Lower leg skin (tissue), 3 donors: ENCODE measurements around the gene C12orf75.

Experiments
- POLR2A ChIP-seq, 2 donors: fragments of 450-650 bp; IDR thresholded peaks; one replicate each; pipeline ENCODE4 v1.6.1; 2016 to 2017; ENCODE audit warnings: antibody characterized with exemption in 2 of 2, mild to moderate bottlenecking in 1 of 2, moderate library complexity in 1 of 2
- TF ChIP-seq, protein P1 (sequence below), 3 donors: fragments of 450-650 bp; IDR thresholded peaks; one replicate each; pipeline ENCODE4 v1.5.1; 2016; ENCODE audit warnings: antibody characterized with exemption in 3 of 3, mild to moderate bottlenecking in 3 of 3, moderate library complexity in 2 of 3

DNA sequence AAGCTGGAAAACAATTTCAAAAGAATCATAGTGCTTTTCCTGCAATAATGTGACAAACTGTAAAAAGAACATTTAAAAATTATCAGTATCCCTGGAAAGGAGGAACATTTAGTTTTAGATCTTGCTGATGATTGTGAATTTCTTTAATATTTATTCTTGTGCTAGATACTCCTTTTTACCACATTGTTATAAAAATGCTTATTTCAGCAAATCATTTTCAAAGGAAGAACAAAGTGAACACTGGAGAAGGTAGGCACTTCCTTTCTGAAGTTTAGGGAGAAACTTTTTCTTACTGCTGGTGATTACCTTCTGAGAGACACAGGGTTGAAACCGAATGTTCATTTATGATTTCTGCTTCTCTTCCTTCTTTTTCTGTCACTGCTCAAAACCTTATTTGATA is 45.1 kb upstream of the C12orf75 start:
- TF ChIP-seq, protein P1, sequence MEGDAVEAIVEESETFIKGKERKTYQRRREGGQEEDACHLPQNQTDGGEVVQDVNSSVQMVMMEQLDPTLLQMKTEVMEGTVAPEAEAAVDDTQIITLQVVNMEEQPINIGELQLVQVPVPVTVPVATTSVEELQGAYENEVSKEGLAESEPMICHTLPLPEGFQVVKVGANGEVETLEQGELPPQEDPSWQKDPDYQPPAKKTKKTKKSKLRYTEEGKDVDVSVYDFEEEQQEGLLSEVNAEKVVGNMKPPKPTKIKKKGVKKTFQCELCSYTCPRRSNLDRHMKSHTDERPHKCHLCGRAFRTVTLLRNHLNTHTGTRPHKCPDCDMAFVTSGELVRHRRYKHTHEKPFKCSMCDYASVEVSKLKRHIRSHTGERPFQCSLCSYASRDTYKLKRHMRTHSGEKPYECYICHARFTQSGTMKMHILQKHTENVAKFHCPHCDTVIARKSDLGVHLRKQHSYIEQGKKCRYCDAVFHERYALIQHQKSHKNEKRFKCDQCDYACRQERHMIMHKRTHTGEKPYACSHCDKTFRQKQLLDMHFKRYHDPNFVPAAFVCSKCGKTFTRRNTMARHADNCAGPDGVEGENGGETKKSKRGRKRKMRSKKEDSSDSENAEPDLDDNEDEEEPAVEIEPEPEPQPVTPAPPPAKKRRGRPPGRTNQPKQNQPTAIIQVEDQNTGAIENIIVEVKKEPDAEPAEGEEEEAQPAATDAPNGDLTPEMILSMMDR (IDR thresholded peaks at IDR 0.05) = no peak
- no peak for TF ChIP-seq POLR2A (IDR thresholded peaks at IDR 0.05)
